Measurements from ENCODE around the gene RREB1.

DNA sequence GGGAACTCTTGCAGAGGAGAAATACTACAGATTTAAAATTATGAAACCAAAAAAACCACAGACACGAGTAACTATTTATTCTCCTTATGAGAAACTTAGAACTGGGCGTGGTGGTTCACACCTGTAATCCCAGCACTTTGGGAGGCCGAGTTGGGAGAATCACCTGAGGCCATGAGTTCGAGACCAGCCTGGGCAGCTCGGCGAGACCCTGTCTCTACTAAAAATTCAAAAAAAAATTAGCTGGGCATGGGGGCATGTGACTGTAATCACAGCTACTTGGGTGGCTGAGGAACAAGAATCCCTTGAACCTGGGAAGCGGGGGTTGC is 168.4 kb downstream of the RREB1 start:
- TF ChIP-seq POLR2A (IDR thresholded peaks at IDR 0.05) (no peak), CTCF (IDR thresholded peaks at IDR 0.05) (no peak)

Data from lower leg skin (tissue), 3 donors.